OCI-M2 (cell line): Measurements from ENCODE around the gene ANKH.

Experiments used
- DNase-seq: peaks from one replicate; lab custom pipeline; 2025; ENCODE audit not compliant: unreplicated experiment; lab: John Stamatoyannopoulos, UW

The ANKH gene

GRCh38 chr5:14741131-14741530 is 130.4 kb downstream of the ANKH start:
- DNase-seq, result no peak

- DNase-seq, result no peak
Observed at GRCh38 chr5:14739981-14740380, 131.6 kb downstream of the ANKH start.

- no peak for DNase-seq
Observed at GRCh38 chr5:14739538-14739937, 132.0 kb downstream of the ANKH start.

- DNase-seq, result no peak
Observed at GRCh38 chr5:14738050-14738449, 133.5 kb downstream of the ANKH start.

GRCh38 chr5:14737291-14737690 is 134.3 kb downstream of the ANKH start:
- DNase-seq, result no peak

GRCh38 chr5:14735944-14736343 is 135.6 kb downstream of the ANKH start:
- DNase-seq, result no peak

GRCh38 chr5:14734396-14734795 is 137.2 kb downstream of the ANKH start:
- DNase-seq, result no peak

GRCh38 chr5:14733661-14734060 is 137.9 kb downstream of the ANKH start:
- no peak for DNase-seq

GRCh38 chr5:14732991-14733390 is 138.6 kb downstream of the ANKH start:
- DNase-seq, result no peak

GRCh38 chr5:14730881-14731280 is 140.7 kb downstream of the ANKH start:
- no peak for DNase-seq

GRCh38 chr5:14730466-14730865 is 141.1 kb downstream of the ANKH start:
- DNase-seq, result no peak

GRCh38 chr5:14729448-14730385 is 141.9 kb downstream of the ANKH start:
- DNase-seq, result no peak

- DNase-seq, result no peak
Observed at GRCh38 chr5:14728459-14728938, 143.1 kb downstream of the ANKH start.

GRCh38 chr5:14727928-14728458 is 143.6 kb downstream of the ANKH start:
- DNase-seq, result no peak

GRCh38 chr5:14727428-14727865 is 144.1 kb downstream of the ANKH start:
- DNase-seq, result no peak

- no peak for DNase-seq
Observed at GRCh38 chr5:14726066-14726838, 145.3 kb downstream of the ANKH start.

- no peak for DNase-seq
Observed at GRCh38 chr5:14724633-14725032, 146.9 kb downstream of the ANKH start.

GRCh38 chr5:14723701-14724132 is 147.9 kb downstream of the ANKH start:
- DNase-seq, result no peak

- DNase-seq, result no peak
Observed at GRCh38 chr5:14722923-14723322, 148.7 kb downstream of the ANKH start.

GRCh38 chr5:14721990-14722656 is 149.5 kb downstream of the ANKH start:
- DNase-seq, result no peak
